GM12875 (cell line): ENCODE results near the gene ZYG11B.

Experiments
- H3K4me3 ChIP-seq: one replicate; pipeline ENCODE4 v1.5.1; 2011; ENCODE audit warnings: low read depth, low read length, control low read depth
- TF ChIP-seq, protein P1 (sequence below): IDR thresholded peaks from 2 replicates; pipeline ENCODE4 v1.5.1; 2011; ENCODE audit warnings: low read depth, mild to moderate bottlenecking, control low read depth, inconsistent platforms, low read length, moderate library complexity, borderline replicate concordance; ENCODE audit not compliant: insufficient read depth

Gene ZYG11B

DNA sequence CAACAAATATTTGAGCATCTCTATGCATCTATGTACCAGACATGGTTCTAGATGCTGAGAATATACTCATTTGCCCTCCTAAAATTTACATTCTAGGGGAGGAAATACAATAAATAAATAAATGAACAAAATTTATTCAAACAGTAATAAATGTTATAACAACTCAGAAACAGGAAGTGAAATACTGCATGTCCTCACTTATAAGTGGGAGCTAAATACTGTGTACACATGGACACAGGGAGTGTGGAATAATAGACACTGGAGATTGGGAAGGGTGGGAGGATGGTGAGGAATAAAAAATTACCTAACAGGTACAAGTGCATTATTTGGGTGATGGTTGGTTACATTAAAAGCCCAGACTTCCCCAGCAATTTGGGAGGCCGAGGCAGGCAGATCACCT is 32.4 kb upstream of the ZYG11B start:
- no peak overlapping the region for H3K4me3 ChIP-seq
- TF ChIP-seq, protein P1, sequence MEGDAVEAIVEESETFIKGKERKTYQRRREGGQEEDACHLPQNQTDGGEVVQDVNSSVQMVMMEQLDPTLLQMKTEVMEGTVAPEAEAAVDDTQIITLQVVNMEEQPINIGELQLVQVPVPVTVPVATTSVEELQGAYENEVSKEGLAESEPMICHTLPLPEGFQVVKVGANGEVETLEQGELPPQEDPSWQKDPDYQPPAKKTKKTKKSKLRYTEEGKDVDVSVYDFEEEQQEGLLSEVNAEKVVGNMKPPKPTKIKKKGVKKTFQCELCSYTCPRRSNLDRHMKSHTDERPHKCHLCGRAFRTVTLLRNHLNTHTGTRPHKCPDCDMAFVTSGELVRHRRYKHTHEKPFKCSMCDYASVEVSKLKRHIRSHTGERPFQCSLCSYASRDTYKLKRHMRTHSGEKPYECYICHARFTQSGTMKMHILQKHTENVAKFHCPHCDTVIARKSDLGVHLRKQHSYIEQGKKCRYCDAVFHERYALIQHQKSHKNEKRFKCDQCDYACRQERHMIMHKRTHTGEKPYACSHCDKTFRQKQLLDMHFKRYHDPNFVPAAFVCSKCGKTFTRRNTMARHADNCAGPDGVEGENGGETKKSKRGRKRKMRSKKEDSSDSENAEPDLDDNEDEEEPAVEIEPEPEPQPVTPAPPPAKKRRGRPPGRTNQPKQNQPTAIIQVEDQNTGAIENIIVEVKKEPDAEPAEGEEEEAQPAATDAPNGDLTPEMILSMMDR: no peak

- H3K4me3 ChIP-seq: no peak overlapping the region
- TF ChIP-seq, protein P1: no peak
Measured at GRCh38 chr1:52695627-52696026, 30.6 kb upstream of the ZYG11B start.

DNA sequence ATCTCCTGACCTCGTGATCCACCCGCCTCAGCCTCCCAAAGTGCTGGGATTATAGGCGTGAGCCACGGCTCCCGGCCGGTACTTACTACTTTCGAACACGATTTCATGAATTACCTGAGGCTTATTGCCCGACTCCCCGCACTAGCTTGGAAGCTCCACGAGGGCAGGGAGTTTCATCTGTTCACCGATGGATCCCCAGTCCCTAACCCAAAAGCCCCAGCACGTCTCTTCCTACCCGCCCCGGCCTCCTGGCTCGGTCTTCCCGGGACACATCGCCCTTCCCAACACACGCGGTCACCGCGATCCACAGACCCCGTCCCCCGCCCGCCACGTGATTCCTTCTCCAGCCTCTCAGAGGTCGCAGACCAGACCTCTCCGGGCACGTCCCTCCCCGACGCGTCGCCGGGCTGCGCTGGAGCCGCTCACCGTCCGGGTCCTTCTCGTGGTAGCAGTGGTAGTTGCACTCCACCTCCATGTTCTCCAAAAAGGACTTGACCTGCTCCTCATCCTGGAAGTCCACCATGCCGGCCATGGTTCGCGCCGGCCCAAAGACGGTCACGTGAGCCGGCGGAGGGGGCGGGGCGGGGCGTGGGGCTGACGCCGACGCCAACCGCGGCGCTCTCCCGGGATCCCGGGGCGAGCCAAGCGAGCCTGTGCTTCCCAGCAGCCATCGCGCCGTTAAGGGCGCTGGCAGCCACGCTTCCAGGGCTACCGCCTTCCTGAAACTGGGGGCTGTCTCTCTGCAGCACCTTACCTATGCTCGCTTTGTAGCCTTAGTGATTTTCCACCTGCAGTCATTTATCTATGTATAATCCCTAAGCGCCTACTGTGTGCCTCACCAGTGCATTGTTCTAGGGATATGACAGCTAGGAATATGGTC is 28.2 kb upstream of the ZYG11B start, which contains the start of gene COA7:
Gene COA7 (minus strand): TSS at position 553 of the 880 bp plus-strand sequence. CDS start 21 bp downstream, at position 532.
- peak within 1 kb of the TSS; percentile 75 for H3K4me3 ChIP-seq
- TF ChIP-seq, protein P1: no peak

GRCh38 chr1:52702886-52703787 is 23.1 kb upstream of the ZYG11B start:
- TF ChIP-seq, protein P1: no peak

DNA sequence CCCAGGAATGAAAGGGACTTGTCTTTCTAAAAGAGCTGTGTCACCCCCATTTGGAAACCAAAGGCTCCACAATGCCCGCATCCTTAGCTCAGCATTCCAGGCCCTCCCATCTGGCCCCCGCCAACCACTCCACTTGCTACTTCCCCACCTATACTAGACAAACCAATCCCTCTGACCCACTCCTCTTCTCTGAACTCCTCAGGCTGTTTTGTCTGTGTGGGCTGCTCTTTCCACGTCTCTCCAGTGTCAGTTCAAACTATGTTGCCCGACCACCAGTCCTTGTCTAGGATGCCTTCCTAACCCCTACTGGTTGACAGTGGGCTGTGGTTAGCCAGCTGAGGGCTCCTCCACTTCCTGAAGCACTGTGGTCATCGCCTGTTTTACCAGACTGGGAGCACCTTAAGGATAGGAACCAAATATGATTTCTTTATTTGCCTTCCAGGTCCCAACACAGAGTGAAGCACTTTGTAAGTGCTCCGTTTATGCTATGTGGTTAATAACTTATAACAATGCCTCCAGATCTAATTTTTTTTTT is 20.1 kb upstream of the ZYG11B start:
- no peak overlapping the region for H3K4me3 ChIP-seq
- TF ChIP-seq, protein P1: no peak

More at GRCh38 chr1:52702886-52703787, 23.1 kb upstream of the ZYG11B start:
- peak overlapping the region; percentile 52 for H3K4me3 ChIP-seq

GRCh38 chr1:52706941-52707926 is 19.0 kb upstream of the ZYG11B start:
- no peak overlapping the region for H3K4me3 ChIP-seq
- TF ChIP-seq, protein P1: no peak
